Fibroblast of lung (primary cell): ENCODE data around the gene CCNF. TPM values are rescaled to one million over a fixed set of nuclear protein-coding genes. Genes with fewer than 3 reads are reported as not detected.
A peak's percentile ranks its signal among the peaks of the same experiment; 100 is the strongest.

ENCODE experiments used
- DNase-seq, 2 donors: peaks; one replicate each; pipeline versions ENCODE4 v3.0.0 to v3.0.0-alpha.2; 2010; ENCODE audit warnings: low read depth in 2 of 2
- H2AFZ ChIP-seq: 2 replicates; pipeline ENCODE4 v1.5.1; 2012; ENCODE audit warnings: low read length, control low read depth, inconsistent platforms
- H3K27ac ChIP-seq: 2 replicates; pipeline ENCODE4 v1.5.1; 2011; ENCODE audit warnings: low read length, control low read depth; ENCODE audit not compliant: insufficient read depth
- H3K27me3 ChIP-seq: 2 replicates; pipeline ENCODE4 v1.5.1; 2011; ENCODE audit warnings: mild to moderate bottlenecking, low read length; ENCODE audit not compliant: control insufficient read depth, insufficient read depth
- H3K36me3 ChIP-seq: 2 replicates; pipeline ENCODE4 v1.5.1; 2011; ENCODE audit warnings: low read length; ENCODE audit not compliant: control insufficient read depth, insufficient read depth
- H3K4me1 ChIP-seq: 2 replicates; pipeline ENCODE4 v1.5.1; 2011; ENCODE audit warnings: low read length; ENCODE audit not compliant: control insufficient read depth, insufficient read depth; ENCODE audit errors: extremely low read depth
- H3K4me2 ChIP-seq: 2 replicates; pipeline ENCODE4 v1.5.1; 2011; ENCODE audit warnings: low read length, control low read depth; ENCODE audit not compliant: insufficient read depth; ENCODE audit errors: extremely low read depth
- H3K4me3 ChIP-seq, 4 experiments: fragments of 200-600 bp in 1 of 4; sonication (generic) in 1 of 4; replicated peaks in 1 of 4; 2 replicates each; pipeline ENCODE4 v1.5.1; 2011 to 2016; ENCODE audit warnings: low read length in 4 of 4, low read depth in 3 of 4, mild to moderate bottlenecking in 3 of 4, control low read depth in 2 of 4, inconsistent platforms in 1 of 4, mixed read lengths in 1 of 4; ENCODE audit not compliant: insufficient read depth in 1 of 4; ENCODE audit errors: control extremely low read depth in 1 of 4
- H3K79me2 ChIP-seq: 2 replicates; pipeline ENCODE4 v1.5.1; 2012; ENCODE audit warnings: mild to moderate bottlenecking, low read length, inconsistent platforms; ENCODE audit not compliant: control insufficient read depth, insufficient read depth
- H3K9ac ChIP-seq: 2 replicates; pipeline ENCODE4 v1.5.1; 2011; ENCODE audit warnings: mild to moderate bottlenecking, low read length, control low read depth; ENCODE audit not compliant: insufficient read depth
- H3K9me3 ChIP-seq: 2 replicates; pipeline ENCODE4 v1.5.1; 2012; ENCODE audit warnings: low read depth, low read length; ENCODE audit not compliant: control insufficient read depth, insufficient read depth
- H4K20me1 ChIP-seq: 2 replicates; pipeline ENCODE4 v1.5.1; 2011; ENCODE audit warnings: low read length; ENCODE audit not compliant: control insufficient read depth, insufficient read depth; ENCODE audit errors: extremely low read depth
- CTCF ChIP-seq, 2 donors: IDR thresholded peaks in 1 of 2; conservative IDR thresholded peaks in 1 of 2; 1 replicate in 1 of 2; 2 replicates in 1 of 2; pipeline ENCODE4 v1.5.1; 2011 to 2012; ENCODE audit warnings: low read length in 2 of 2, control low read depth in 1 of 2, inconsistent platforms in 1 of 2, low read depth in 1 of 2, mild to moderate bottlenecking in 1 of 2
- EZH2 ChIP-seq: IDR thresholded peaks from 2 replicates; pipeline ENCODE4 v1.5.1; 2012; ENCODE audit warnings: low read length, control low read depth, mild to moderate bottlenecking; ENCODE audit errors: missing control alignments
- polyA plus RNA-seq, 2 donors: library from polyadenylated mRNA; depleted of rRNA in 1 of 2; stranded (reverse) in 1 of 2; unstranded in 1 of 2; fragments of >200 nt; gene quantifications; 2 replicates each; pipeline ENCODE4 v1.2.1, GENCODE V29; 2011 to 2012; ENCODE audit warnings: missing spikeins in 1 of 2
- total RNA-seq: library from RNA; depleted of rRNA; stranded (reverse); fragments of >200 nt; gene quantifications from 2 replicates; pipeline ENCODE4 v1.2.1, GENCODE V29; 2014

The CCNF gene
- total and polyA plus RNA-seq, 2 donors (not counting 1 experiment from before 2014, with no cell fraction given) = 3.8 to 7.3 TPM

- no peak overlapping the region for H3K9ac ChIP-seq
- peaks cover 15% of the 10 kb centered on the region for H3K4me1 ChIP-seq
- H2AFZ ChIP-seq = no peak overlapping the region
- no peaks in the 10 kb centered on the region for H3K36me3 ChIP-seq
- H3K9me3 ChIP-seq = no peaks in the 10 kb centered on the region
- H3K4me2 ChIP-seq = no peak overlapping the region
- no peak overlapping the region for H3K27ac ChIP-seq
- TF ChIP-seq EZH2 (no peak), CTCF (conservative IDR thresholded peaks at IDR 0.05 in 1 of 2, IDR thresholded peaks at IDR 0.05 in 1 of 2; ENCODE audit: low read depth in 1 of 2, low read length in 2 of 2) (no peak)
- no peaks in the 10 kb centered on the region for H4K20me1 ChIP-seq
- no peaks in the 10 kb centered on the region for H3K79me2 ChIP-seq
- DNase-seq = no peak
- no peak overlapping the region for H3K4me3 ChIP-seq
- no peaks in the 10 kb centered on the region for H3K27me3 ChIP-seq
Measured at GRCh38 chr16:2470603-2471015, 41.4 kb downstream of the CCNF start.

GRCh38 chr16:2471016-2471652, 41.9 kb downstream of the CCNF start, which contains the start of gene NTN3:
Gene NTN3, plus strand, starts transcription at chr16:2471297. Its CDS starts 405 bp downstream, at chr16:2471702.
- H4K20me1 ChIP-seq = no peaks in the 10 kb centered on the region
- H3K4me3 ChIP-seq = peak within 1 kb of the TSS in 1 of 4 experiments; percentile 44
- no peak for TF ChIP-seq CTCF (conservative IDR thresholded peaks at IDR 0.05 in 1 of 2, IDR thresholded peaks at IDR 0.05 in 1 of 2; ENCODE audit: low read depth in 1 of 2, low read length in 2 of 2)
- no peak for TF ChIP-seq EZH2
- peaks cover 3% of the 10 kb centered on the region for H3K79me2 ChIP-seq
- no peak within 1 kb of the TSS for H3K27ac ChIP-seq
- no peak for DNase-seq
- H3K9me3 ChIP-seq = no peaks in the 10 kb centered on the region
- no peak within 1 kb of the TSS for H2AFZ ChIP-seq
- no peak within 1 kb of the TSS for H3K9ac ChIP-seq
- H3K27me3 ChIP-seq = no peaks in the 10 kb centered on the region
- H3K36me3 ChIP-seq = no peaks in the 10 kb centered on the region
- H3K4me1 ChIP-seq = peaks cover 18% of the 10 kb centered on the region
- peak within 1 kb of the TSS; percentile 25 for H3K4me2 ChIP-seq

- H3K4me2 ChIP-seq = peak overlapping the region; percentile 25
- H3K27ac ChIP-seq = no peak overlapping the region
- H3K4me3 ChIP-seq = peak overlapping the region in 1 of 4 experiments; percentile 44
- H3K79me2 ChIP-seq = peaks cover 3% of the 10 kb centered on the region
- no peak overlapping the region for H2AFZ ChIP-seq
- no peak overlapping the region for H3K9ac ChIP-seq
- no peaks in the 10 kb centered on the region for H4K20me1 ChIP-seq
- no peaks in the 10 kb centered on the region for H3K9me3 ChIP-seq
- TF ChIP-seq EZH2 (no peak), CTCF (conservative IDR thresholded peaks at IDR 0.05 in 1 of 2, IDR thresholded peaks at IDR 0.05 in 1 of 2; ENCODE audit: low read depth in 1 of 2, low read length in 2 of 2) (no peak)
- H3K27me3 ChIP-seq = no peaks in the 10 kb centered on the region
- H3K36me3 ChIP-seq = no peaks in the 10 kb centered on the region
- no peak for DNase-seq
- peaks cover 18% of the 10 kb centered on the region for H3K4me1 ChIP-seq
Measured at GRCh38 chr16:2471653-2472487, 42.6 kb downstream of the CCNF start.
